MCF 10A (cell line): Measurements from ENCODE around the gene TMEM41A. TPM values are rescaled to one million over a fixed set of nuclear protein-coding genes. Genes with fewer than 3 reads are reported as not detected.
"Not testable (repeated sequence)": the region's sequence is repeated elsewhere in the genome, so short reads cannot be mapped to it uniquely, and the experiment has no call there.

Source experiments
- BruUV-seq: library from RNA; stranded (reverse); fragments of 400-500 nt; replicated peaks from 2 replicates; lab custom pipeline; 2021; lab: Mats Ljungman, UMichigan
- CTCF ChIA-PET: fragments of 300-600 bp; sonication (Branson Sonifier 250); formaldehyde crosslinking; extraction: SDS; loops from one replicate; lab custom pipeline; 2021; ENCODE audit warnings: antibody characterized with exemption, inconsistent platforms; lab: Yijun Ruan, JAX
- POLR2A ChIA-PET: fragments of 300-600, 350-650 bp; sonication (Branson Sonifier 250); formaldehyde crosslinking; extraction: SDS; loops from one replicate; lab custom pipeline; 2020; ENCODE audit warnings: antibody characterized with exemption, inconsistent platforms; lab: Yijun Ruan, JAX
- DNase-seq: peaks from one replicate; pipeline ENCODE4 v3.0.0-alpha.2; 2018; ENCODE audit not compliant: unreplicated experiment
- H3K27ac Mint-ChIP-seq: one replicate; pipeline ENCODE4 v1.8.0; 2022; ENCODE audit warnings: mild to moderate bottlenecking, low read depth, mixed read lengths; ENCODE audit not compliant: unreplicated experiment
- H3K27me3 Mint-ChIP-seq: one replicate; pipeline ENCODE4 v1.8.0; 2022; ENCODE audit warnings: mixed read lengths; ENCODE audit not compliant: insufficient read depth, unreplicated experiment
- H3K36me3 Mint-ChIP-seq: one replicate; pipeline ENCODE4 v1.8.0; 2022; ENCODE audit warnings: mild to moderate bottlenecking, moderate library complexity, mixed read lengths; ENCODE audit not compliant: insufficient read depth, unreplicated experiment
- H3K4me1 Mint-ChIP-seq: one replicate; pipeline ENCODE4 v1.8.0; 2022; ENCODE audit warnings: mixed read lengths; ENCODE audit not compliant: insufficient read depth, unreplicated experiment
- H3K4me3 Mint-ChIP-seq: one replicate; pipeline ENCODE4 v1.8.0; 2022; ENCODE audit warnings: mild to moderate bottlenecking, moderate library complexity, mixed read lengths; ENCODE audit not compliant: unreplicated experiment
- H3K9me3 Mint-ChIP-seq: one replicate; pipeline ENCODE4 v1.8.0; 2022; ENCODE audit warnings: mixed read lengths; ENCODE audit not compliant: unreplicated experiment
- CTCF ChIP-seq: fragments of 200-600 bp; IDR thresholded peaks from one replicate; pipeline ENCODE4 v1.8.0; 2022; ENCODE audit warnings: antibody characterized with exemption, mild to moderate bottlenecking; ENCODE audit not compliant: unreplicated experiment
- intact Hi-C: fragments of 100-400 bp; cut with micrococcal nuclease; formaldehyde crosslinking; loops from 2 replicates; pipeline ENCODE4 v1.14.1; 2022
- total RNA-seq: library from RNA; stranded (reverse); gene quantifications from 2 replicates; pipeline ENCODE4 v1.2.3, GENCODE V29; 2022

Gene TMEM41A
- total RNA-seq, 1 experiment from 2014 or later, result 15.3 TPM

GRCh38 chr3:185473290-185473815 is 25.5 kb downstream of the TMEM41A start:
- BruUV-seq, result no TSS peak
- CTCF ChIA-PET, result interaction anchor here (0.6 kb wide), 1 partner anchor 85 kb away, joined by 3 read pairs; no protein-coding TSS in a partner anchor
- peak; percentile 91 for DNase-seq

GRCh38 chr3:185470323-185470722 is 28.5 kb downstream of the TMEM41A start:
- Mint-ChIP-seq H3K4me1 (peaks cover 6% of the 10 kb centered on the region), H3K36me3 (peaks cover 9% of the 10 kb centered on the region), H3K27me3 (no peaks in the 10 kb centered on the region), H3K27ac (no peak overlapping the region), H3K4me3 (no peak overlapping the region), H3K9me3 (no peaks in the 10 kb centered on the region)
- DNase-seq, result no peak
- BruUV-seq, result no TSS peak
- CTCF ChIA-PET, result interaction anchor here (0.6 to 1.8 kb wide), 3 partner anchors 9 to 1299 kb away, joined by 3 to 8 read pairs (median 7); no protein-coding TSS in a partner anchor
- POLR2A ChIA-PET, result no interaction called here
- intact Hi-C loops, result no loop called here
- no peak for TF ChIP-seq CTCF

More at GRCh38 chr3:185473290-185473815, 25.5 kb downstream of the TMEM41A start:
- no peak overlapping the region for H3K27ac Mint-ChIP-seq
- H3K4me1 Mint-ChIP-seq, result peaks cover 6% of the 10 kb centered on the region
- no peak for TF ChIP-seq CTCF
- H3K9me3 Mint-ChIP-seq, result no peaks in the 10 kb centered on the region
- POLR2A ChIA-PET, result no interaction called here
- no peaks in the 10 kb centered on the region for H3K27me3 Mint-ChIP-seq
- intact Hi-C loops, result no loop called here
- peaks cover 20% of the 10 kb centered on the region for H3K36me3 Mint-ChIP-seq
- H3K4me3 Mint-ChIP-seq, result no peak overlapping the region

- no peak for DNase-seq
- intact Hi-C loops, result no loop called here
- Mint-ChIP-seq H3K36me3 (peaks cover 8% of the 10 kb centered on the region), H3K9me3 (no peaks in the 10 kb centered on the region), H3K27ac (no peak overlapping the region), H3K27me3 (no peaks in the 10 kb centered on the region), H3K4me1 (peaks cover 6% of the 10 kb centered on the region), H3K4me3 (no peak overlapping the region)
- CTCF ChIA-PET, result interaction anchor here (1.6 to 1.8 kb wide), 2 partner anchors 8 to 10 kb away, joined by 7 to 8 read pairs; no protein-coding TSS in a partner anchor
- POLR2A ChIA-PET, result no interaction called here
- no TSS peak for BruUV-seq
- TF ChIP-seq CTCF, result no peak
Measured at GRCh38 chr3:185469542-185469941, 29.3 kb downstream of the TMEM41A start.

- CTCF ChIA-PET, result interaction anchor here (0.6 to 1.5 kb wide), 3 partner anchors 93 to 113 kb away, joined by 3 to 4 read pairs (median 3); no protein-coding TSS in a partner anchor
- H3K4me3 Mint-ChIP-seq, H3K27ac Mint-ChIP-seq, POLR2A ChIA-PET, H3K27me3 Mint-ChIP-seq, BruUV-seq, intact Hi-C loops, H3K36me3 Mint-ChIP-seq, H3K9me3 Mint-ChIP-seq, H3K4me1 Mint-ChIP-seq, DNase-seq: not testable (repeated sequence)
Measured at GRCh38 chr3:185466123-185466522, 32.7 kb downstream of the TMEM41A start.
